ENCODE results near the gene TSPAN1.

The TSPAN1 gene

DNA sequence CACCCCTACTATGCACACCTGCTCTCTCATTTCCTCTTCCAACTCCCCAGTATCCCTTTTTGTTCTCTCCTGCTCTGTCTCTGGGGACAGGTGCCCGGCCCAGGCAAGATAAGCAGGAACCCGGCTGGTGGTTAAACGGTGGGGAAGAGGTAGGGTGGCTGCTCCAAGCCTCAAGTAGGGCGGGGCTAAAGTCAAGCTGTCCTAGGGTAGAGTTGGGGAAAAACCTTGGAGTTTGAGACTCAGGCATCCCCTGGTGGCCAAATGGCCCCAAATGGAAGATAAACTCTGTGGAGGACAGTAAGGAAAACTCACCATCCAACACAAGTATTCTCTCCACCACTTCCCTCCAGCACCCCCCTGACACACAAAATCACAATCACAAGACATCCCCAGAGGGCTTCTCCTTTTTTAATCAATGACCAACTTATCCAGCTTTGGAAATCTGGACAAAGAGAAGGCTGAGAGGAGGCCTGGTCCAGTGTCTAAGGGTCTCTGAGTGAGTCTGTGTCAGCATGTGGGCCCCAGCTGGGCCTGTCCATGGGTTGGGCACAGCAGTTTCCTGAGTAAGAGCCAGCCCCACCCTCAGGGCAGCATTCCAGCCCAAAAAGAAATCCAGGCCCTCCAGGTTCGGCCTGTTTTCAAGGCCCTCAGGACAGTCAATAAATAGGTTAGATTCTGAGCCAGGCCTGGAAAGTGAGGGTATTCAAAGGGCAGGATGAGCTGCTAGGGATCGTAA, 13.6 kb downstream of the TSPAN1 start:
- no peak for FAIRE-seq

GRCh38 chr1:46190539-46190938, 15.7 kb downstream of the TSPAN1 start:
- no peak for FAIRE-seq

GRCh38 chr1:46191033-46191701, 16.3 kb downstream of the TSPAN1 start:
- no peak for FAIRE-seq

DNA sequence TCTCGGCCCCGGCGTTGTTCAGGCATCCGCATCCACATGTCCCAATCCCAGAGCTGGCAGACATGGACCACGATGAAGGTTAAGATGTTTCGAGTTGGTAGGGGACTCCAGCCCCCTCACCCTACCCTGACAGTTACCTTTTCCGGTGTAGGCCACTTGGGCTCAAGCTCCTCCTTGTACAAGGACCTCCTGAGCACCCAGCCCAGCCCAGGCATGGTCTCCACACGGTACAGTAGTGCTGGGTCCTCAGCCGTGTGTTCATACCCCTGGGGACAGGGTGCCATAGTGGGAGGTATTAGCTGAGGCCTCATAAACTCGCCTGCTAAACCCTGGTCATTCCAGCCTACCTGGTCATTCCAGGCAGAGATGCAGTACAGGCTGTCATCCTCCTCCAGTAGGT, 17.3 kb downstream of the TSPAN1 start:
- no peak for FAIRE-seq

- FAIRE-seq: no peak
Observed at GRCh38 chr1:46193285-46193684, 18.4 kb downstream of the TSPAN1 start.

DNA sequence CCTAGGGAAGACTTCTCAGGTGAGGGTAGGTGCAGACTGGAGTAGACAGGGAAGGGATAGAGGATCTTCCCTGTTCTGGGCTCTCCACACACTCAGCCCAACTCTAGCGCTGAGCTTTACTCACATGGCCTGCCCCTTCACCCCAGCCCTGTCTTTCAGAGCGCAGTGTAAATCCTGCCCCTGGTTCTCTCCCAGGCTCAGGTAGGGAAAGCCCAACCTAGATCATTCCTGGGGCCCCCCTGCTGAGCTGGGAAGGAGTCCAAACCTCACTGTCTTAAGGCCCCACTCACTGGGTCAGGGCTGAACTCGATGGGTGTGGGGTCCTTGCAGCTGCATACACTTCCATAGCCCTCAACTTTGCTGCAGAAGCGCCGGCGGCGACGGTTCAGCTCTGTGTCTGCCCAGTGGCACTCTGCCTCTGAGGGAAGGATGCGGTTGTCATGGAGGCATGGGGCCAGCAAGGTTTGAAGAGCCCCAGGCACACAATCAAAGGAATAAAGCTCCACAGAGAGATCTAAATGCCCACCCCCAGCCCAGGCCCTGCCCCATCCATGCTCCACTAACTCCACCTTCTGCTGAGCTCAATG, 19.2 kb downstream of the TSPAN1 start:
- no peak for FAIRE-seq

- no peak for FAIRE-seq
Observed at GRCh38 chr1:46194641-46195193, 19.8 kb downstream of the TSPAN1 start.

DNA sequence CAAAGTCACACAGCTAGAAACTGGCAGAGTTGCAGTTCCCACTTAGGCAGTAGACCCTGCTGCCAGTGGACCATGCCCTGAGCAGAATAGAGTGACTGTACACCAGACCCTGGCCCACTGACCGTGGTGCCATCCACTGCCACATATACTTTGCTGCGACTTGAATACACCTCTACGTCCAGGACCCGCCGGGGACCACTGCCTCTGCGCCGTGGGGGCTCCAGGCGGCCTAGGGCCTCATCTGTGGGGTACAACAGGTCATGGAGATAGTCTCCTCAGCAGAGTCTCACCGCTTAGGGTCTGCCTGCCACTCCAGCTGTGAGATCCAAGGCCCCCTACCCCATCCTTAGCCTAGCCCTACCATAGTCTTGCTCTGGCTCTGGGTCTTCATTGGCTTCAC, 21.7 kb downstream of the TSPAN1 start:
- no peak for FAIRE-seq

- FAIRE-seq: no peak
Observed at GRCh38 chr1:46197560-46197963, 22.7 kb downstream of the TSPAN1 start.

- no peak for FAIRE-seq
Observed at GRCh38 chr1:46197964-46198811, 23.3 kb downstream of the TSPAN1 start, which contains the start of gene POMGNT1. Gene POMGNT1 (minus strand): TSS chr1:46198434. CDS start chr1:46197821, 613 bp downstream.

GRCh38 chr1:46199233-46199749, 24.4 kb downstream of the TSPAN1 start:
- FAIRE-seq: no peak

DNA sequence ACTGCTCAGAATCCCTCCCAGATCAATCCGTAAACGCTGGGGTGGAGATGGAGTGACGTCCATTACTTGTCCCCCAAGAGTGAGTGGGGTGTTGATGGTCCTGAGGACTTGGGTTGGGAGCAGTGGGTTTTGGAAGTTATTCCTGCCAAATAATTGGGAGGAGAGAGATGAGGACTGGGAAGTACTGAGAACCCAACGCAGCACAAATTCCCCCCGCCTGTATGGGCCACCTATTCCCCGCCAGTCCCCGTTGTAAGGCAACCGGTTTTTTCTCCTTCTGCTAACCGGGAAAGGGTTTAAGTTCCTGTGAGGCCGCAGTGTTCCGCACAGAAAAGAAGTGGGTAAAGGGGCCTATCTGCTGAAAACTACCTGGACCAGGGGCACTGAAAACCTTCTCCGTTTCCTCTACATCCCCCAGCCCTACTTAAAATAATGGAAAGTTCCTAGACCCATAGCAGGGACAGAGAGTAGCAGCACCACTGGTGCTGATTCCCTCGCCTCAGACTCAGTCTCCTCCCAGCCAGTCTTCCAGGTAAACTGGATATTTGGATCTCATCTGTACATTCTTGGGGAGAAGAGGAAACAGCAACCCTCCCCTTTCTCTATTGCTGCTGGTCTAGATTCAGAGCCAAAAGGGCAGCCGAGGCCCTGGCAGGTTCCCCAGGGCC, 29.0 kb downstream of the TSPAN1 start:
- no peak for FAIRE-seq

GRCh38 chr1:46204406-46204742, 29.5 kb downstream of the TSPAN1 start:
- no peak for FAIRE-seq

DNA sequence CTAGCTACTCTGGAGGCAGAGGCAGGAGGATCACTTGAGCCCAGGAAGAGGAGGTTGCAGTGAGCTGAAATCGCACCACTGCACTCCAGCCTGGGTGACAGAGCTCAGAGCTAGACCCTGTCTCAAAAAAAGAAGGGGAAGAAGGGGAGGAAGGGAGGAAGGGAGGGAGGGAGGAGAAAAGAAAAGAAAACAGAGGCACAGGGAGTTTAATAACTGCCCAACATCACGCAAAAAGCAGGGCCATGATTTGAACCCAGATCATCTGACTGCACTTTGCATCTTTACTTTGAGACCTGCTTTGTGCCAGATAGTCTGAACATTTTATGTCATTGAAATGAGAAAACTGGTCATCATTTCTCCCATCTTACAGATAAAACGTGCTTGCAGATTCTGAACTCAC, 30.3 kb downstream of the TSPAN1 start:
- no peak for FAIRE-seq

DNA sequence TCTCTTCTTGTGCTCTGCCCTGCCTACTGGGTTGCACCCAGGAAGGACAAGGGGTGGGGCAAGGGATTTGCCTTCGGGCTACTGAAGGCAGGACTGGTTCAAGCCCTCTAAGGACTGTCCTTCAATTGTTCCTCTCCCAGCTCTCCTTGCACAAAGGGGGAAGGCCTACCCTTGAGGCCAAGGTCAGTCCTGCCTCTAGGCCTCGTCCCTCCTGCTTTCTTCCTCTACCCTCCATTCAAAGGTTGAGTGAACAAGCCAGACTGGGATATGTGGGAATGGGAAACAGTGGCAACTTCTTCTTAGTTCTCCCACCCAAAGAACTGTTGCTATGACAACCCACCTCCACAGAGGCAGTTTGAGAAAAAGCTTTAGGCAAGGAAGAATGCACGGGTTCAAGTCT, 30.9 kb downstream of the TSPAN1 start:
- no peak for FAIRE-seq

GRCh38 chr1:46206399-46206798, 31.5 kb downstream of the TSPAN1 start:
- FAIRE-seq: no peak

- no peak for FAIRE-seq
Observed at GRCh38 chr1:46210561-46210960, 35.7 kb downstream of the TSPAN1 start.

DNA sequence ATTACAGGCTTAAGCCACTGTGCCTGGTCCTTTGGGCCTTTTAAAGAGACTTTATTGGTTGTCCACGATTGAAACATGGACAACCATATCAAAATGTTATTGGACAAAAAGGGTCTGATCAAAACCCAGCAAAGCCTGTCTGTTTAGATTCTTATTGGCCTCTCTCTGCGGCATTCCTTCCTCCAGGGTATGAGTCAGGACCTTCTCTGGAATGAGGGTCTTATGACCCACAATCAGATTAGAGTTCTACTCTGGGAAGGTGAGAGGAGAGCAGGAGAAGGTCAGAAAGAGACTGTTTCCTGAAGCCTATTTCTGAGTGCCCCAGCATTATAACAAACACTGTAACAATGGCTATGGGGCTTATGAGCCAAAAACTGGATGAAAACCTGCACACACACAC, 36.2 kb downstream of the TSPAN1 start:
- no peak for FAIRE-seq

GRCh38 chr1:46215504-46215903, 40.6 kb downstream of the TSPAN1 start:
- FAIRE-seq: no peak

GRCh38 chr1:46218443-46218842, 43.6 kb downstream of the TSPAN1 start:
- FAIRE-seq: no peak

GRCh38 chr1:46219551-46220520, 44.9 kb downstream of the TSPAN1 start:
- FAIRE-seq: no peak

Data from A204.1 (cell line).